Keratinocyte (primary cell): ENCODE results near the gene RNF149. TPM values are rescaled to one million over a fixed set of nuclear protein-coding genes. Genes with fewer than 3 reads are reported as not detected.

ENCODE experiments used
- DNase-seq: peaks from one replicate; pipeline ENCODE4 v3.0.0-alpha.2; 2011; ENCODE audit warnings: low read depth, missing footprints, low spot score
- FAIRE-seq: peaks from 2 replicates; lab custom pipeline; 2011; peaks lifted over from hg19 to GRCh38; lab: Jason Lieb, UNC
- H2AFZ ChIP-seq: 2 replicates; pipeline ENCODE4 v1.6.0; 2012; ENCODE audit warnings: low read length, control low read depth, inconsistent platforms; ENCODE audit not compliant: control insufficient read depth
- H3K27ac ChIP-seq: 2 replicates; pipeline ENCODE4 v1.5.1; 2011; ENCODE audit warnings: low read length; ENCODE audit not compliant: control insufficient read depth, insufficient read depth
- H3K27me3 ChIP-seq: 3 replicates; pipeline ENCODE4 v1.6.0; 2011; ENCODE audit warnings: low read length; ENCODE audit not compliant: control insufficient read depth, insufficient read depth; ENCODE audit errors: extremely low read depth
- H3K36me3 ChIP-seq, 2 experiments: 2 replicates in 1 of 2; 3 replicates in 1 of 2; pipeline ENCODE4 v1.5.1; 2011; ENCODE audit warnings: low read length in 2 of 2, mild to moderate bottlenecking in 1 of 2; ENCODE audit not compliant: control insufficient read depth in 2 of 2, insufficient read depth in 2 of 2; ENCODE audit errors: extremely low read depth in 1 of 2
- H3K4me1 ChIP-seq: 3 replicates; pipeline ENCODE4 v1.5.1; 2011; ENCODE audit warnings: low read length; ENCODE audit not compliant: control insufficient read depth, insufficient read depth; ENCODE audit errors: extremely low read depth
- H3K4me2 ChIP-seq: 3 replicates; pipeline ENCODE4 v1.6.0; 2011; ENCODE audit warnings: low read depth, low read length; ENCODE audit not compliant: control insufficient read depth, insufficient read depth; ENCODE audit errors: extremely low read depth
- H3K4me3 ChIP-seq, 3 experiments: fragments of 200-600 bp in 1 of 3; sonication (generic) in 1 of 3; 2 replicates in 2 of 3; 3 replicates in 1 of 3; pipeline ENCODE4 v1.5.1; 2011 to 2016; ENCODE audit warnings: low read length in 3 of 3, mild to moderate bottlenecking in 3 of 3, control low read depth in 2 of 3, inconsistent platforms in 1 of 3, low read depth in 1 of 3, mixed read lengths in 1 of 3, mixed run types in 1 of 3, moderate library complexity in 1 of 3; ENCODE audit not compliant: control insufficient read depth in 2 of 3, insufficient read depth in 2 of 3; ENCODE audit errors: extremely low read depth in 1 of 3
- H3K79me2 ChIP-seq: 2 replicates; pipeline ENCODE4 v1.6.0; 2012; ENCODE audit warnings: low read length; ENCODE audit not compliant: control insufficient read depth, insufficient read depth
- H3K9ac ChIP-seq: 3 replicates; pipeline ENCODE4 v1.6.0; 2011; ENCODE audit warnings: low read length; ENCODE audit not compliant: control insufficient read depth, insufficient read depth; ENCODE audit errors: extremely low read depth
- H3K9me1 ChIP-seq: 3 replicates; pipeline ENCODE4 v1.6.0; 2011; ENCODE audit warnings: low read length; ENCODE audit not compliant: control insufficient read depth, insufficient read depth; ENCODE audit errors: extremely low read depth
- H3K9me3 ChIP-seq: 2 replicates; pipeline ENCODE4 v1.5.1; 2012; ENCODE audit warnings: low read depth, low read length; ENCODE audit not compliant: control insufficient read depth
- H4K20me1 ChIP-seq: 3 replicates; pipeline ENCODE4 v1.6.0; 2011; ENCODE audit warnings: low read length; ENCODE audit not compliant: control insufficient read depth, insufficient read depth; ENCODE audit errors: extremely low read depth
- EZH2 ChIP-seq: IDR thresholded peaks from one replicate; pipeline ENCODE4 v1.6.1; 2012; ENCODE audit warnings: inconsistent platforms, mild to moderate bottlenecking, low read length, moderate library complexity
- dilution Hi-C: fragments of 300-500 bp; cut with MboI; formaldehyde crosslinking; loops from one replicate; pipeline ENCODE4 v1.7.0; 2020; ENCODE audit warnings: low sequenced_read_pairs; ENCODE audit not compliant: extremely low pct_ligation_motif_present
- polyA plus RNA-seq, 5 experiments: library from polyadenylated mRNA; depleted of rRNA in 3 of 5; stranded (reverse) in 3 of 5; stranded (forward) in 1 of 5; unstranded in 1 of 5; fragments of >200 nt; gene quantifications; 1 replicate in 1 of 5; 2 replicates in 3 of 5; 3 replicates in 1 of 5; pipeline versions ENCODE4 v1.2.1 to v1.2.3, GENCODE V29; 2011 to 2012; ENCODE audit warnings: missing spikeins in 2 of 5, low read depth in 1 of 5, low replicate concordance in 1 of 5
- TF ChIP-seq, protein P1 (sequence below), 3 experiments: IDR thresholded peaks in 1 of 3; conservative IDR thresholded peaks in 1 of 3; optimal IDR thresholded peaks in 1 of 3; 2 replicates in 2 of 3; 3 replicates in 1 of 3; pipeline versions ENCODE3 to v1.5.1; 2011; ENCODE audit warnings: low read length in 3 of 3, mild to moderate bottlenecking in 3 of 3, moderate library complexity in 2 of 3, control low read depth in 1 of 3, inconsistent platforms in 1 of 3; ENCODE audit not compliant: insufficient read depth in 2 of 3; ENCODE audit errors: extremely low read depth in 1 of 3

Gene RNF149
- polyA plus RNA-seq, 1 donor (not counting 4 experiments of a cell fraction or from before 2014, with no cell fraction given): 68.0 TPM

DNA sequence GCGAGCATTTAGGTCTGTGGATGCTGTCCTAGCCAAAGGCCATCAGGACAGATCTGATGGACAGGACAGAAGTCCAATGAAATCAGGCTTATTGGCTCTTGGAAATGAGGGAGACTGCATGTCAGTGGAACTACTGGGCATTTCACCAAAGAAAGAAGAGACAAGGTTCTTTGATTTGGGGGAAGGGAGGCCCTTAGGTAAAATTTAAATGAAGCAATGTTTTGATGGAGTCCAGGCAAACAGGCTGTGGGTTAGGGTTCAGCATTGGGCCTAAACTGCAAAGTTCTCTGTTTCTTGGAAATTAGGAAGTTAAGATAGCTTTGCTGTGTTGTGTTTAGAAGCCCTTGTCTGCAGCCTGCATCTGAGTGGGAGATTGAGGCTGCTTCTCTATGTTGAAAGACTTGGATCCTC is 31.6 kb upstream of the RNF149 start:
- no peak overlapping the region for H2AFZ ChIP-seq
- H3K9ac ChIP-seq: no peak overlapping the region
- H3K79me2 ChIP-seq: no peaks in the 10 kb centered on the region
- FAIRE-seq: no peak
- H3K4me1 ChIP-seq: peaks cover 10% of the 10 kb centered on the region
- H4K20me1 ChIP-seq: no peaks in the 10 kb centered on the region
- H3K9me1 ChIP-seq: no peaks in the 10 kb centered on the region
- H3K4me3 ChIP-seq: no peak overlapping the region
- no peaks in the 10 kb centered on the region for H3K9me3 ChIP-seq
- dilution Hi-C loops: no loop called here
- H3K4me2 ChIP-seq: no peak overlapping the region
- H3K27ac ChIP-seq: no peak overlapping the region
- H3K36me3 ChIP-seq: no peaks in the 10 kb centered on the region
- no peak for DNase-seq
- TF ChIP-seq, protein P1, sequence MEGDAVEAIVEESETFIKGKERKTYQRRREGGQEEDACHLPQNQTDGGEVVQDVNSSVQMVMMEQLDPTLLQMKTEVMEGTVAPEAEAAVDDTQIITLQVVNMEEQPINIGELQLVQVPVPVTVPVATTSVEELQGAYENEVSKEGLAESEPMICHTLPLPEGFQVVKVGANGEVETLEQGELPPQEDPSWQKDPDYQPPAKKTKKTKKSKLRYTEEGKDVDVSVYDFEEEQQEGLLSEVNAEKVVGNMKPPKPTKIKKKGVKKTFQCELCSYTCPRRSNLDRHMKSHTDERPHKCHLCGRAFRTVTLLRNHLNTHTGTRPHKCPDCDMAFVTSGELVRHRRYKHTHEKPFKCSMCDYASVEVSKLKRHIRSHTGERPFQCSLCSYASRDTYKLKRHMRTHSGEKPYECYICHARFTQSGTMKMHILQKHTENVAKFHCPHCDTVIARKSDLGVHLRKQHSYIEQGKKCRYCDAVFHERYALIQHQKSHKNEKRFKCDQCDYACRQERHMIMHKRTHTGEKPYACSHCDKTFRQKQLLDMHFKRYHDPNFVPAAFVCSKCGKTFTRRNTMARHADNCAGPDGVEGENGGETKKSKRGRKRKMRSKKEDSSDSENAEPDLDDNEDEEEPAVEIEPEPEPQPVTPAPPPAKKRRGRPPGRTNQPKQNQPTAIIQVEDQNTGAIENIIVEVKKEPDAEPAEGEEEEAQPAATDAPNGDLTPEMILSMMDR (optimal IDR thresholded peaks at IDR 0.05 in 1 of 3, IDR thresholded peaks at IDR 0.05 in 1 of 3, conservative IDR thresholded peaks at IDR 0.05 in 1 of 3; ENCODE audit: extremely low read depth in 1 of 3, insufficient read depth in 2 of 3, low read length in 3 of 3): no peak
- TF ChIP-seq EZH2: no peak
- no peaks in the 10 kb centered on the region for H3K27me3 ChIP-seq

DNA sequence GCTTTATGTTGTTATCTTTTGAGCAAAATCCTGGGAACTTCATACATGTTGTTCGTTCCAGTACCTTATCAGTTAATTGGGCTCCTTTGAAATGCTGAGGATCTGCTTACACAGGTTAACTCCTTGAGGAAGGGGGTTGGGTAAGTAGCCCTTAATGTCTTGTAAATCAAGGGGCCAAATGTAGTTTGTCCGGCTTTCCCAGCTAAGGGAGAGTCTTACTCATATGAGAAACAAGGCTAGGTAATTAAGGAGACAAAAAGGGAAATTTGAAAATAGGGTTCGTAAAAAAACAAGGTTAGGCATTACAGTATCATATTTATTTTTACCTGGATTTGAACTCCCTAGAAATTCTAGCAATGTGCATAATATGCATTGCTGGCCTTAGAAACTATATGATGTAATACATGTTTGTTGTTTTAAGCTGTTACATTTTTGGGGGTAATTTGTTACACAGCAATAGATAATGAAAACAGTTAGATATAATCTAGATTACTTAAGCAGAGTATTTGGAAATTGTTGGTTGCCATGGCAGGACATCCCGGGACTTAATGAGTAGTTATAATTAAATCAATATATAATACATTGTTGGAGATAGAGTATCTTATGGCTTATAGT is 30.9 kb upstream of the RNF149 start:
- Histone ChIP-seq H3K9ac (no peak overlapping the region), H3K79me2 (no peaks in the 10 kb centered on the region), H3K4me2 (no peak overlapping the region), H3K9me1 (no peaks in the 10 kb centered on the region), H3K27ac (no peak overlapping the region), H2AFZ (no peak overlapping the region), H3K4me3 (no peak overlapping the region), H3K36me3 (no peaks in the 10 kb centered on the region), H3K9me3 (no peaks in the 10 kb centered on the region), H3K27me3 (no peaks in the 10 kb centered on the region), H3K4me1 (peaks cover 10% of the 10 kb centered on the region), H4K20me1 (no peaks in the 10 kb centered on the region)
- no peak for TF ChIP-seq EZH2
- TF ChIP-seq, protein P1 (optimal IDR thresholded peaks at IDR 0.05 in 1 of 3, IDR thresholded peaks at IDR 0.05 in 1 of 3, conservative IDR thresholded peaks at IDR 0.05 in 1 of 3; ENCODE audit: extremely low read depth in 1 of 3, insufficient read depth in 2 of 3, low read length in 3 of 3): no peak
- FAIRE-seq (no peak), DNase-seq (no peak)
- dilution Hi-C loops: no loop called here
